ENCODE data around the gene SMARCD3. TPM values are rescaled to one million over a fixed set of nuclear protein-coding genes. Genes with fewer than 3 reads are reported as not detected.

The SMARCD3 gene
- polyA plus RNA-seq, 1 donor = 80.6 TPM

DNA sequence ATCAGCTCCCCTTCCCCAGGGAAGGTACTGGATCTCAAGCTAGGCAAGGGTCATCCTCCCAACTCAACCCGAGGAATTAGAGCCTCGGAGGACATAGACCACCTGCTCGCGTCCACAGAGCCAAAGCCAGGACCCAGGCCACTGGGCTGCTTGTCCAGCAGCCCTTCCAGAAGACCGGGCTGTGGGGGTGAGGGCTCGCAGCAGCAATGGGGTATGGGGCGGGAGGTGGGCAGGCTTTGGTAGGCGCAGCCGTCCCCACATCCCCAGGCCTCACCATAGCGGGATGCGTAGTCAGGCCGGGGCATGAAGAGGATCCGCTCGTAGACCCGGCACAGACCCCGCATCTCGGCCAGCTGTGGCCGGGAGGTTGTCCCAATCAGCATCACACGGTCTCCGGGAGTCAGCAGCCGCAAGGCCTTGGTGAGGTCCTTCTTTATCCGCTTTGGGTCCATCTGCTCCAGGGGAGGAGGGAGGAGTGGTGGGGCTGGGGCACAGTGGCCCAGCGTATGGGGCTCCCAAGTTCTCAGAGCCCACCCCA, 56.4 kb downstream of the SMARCD3 start:
- DNase-seq = no peak

DNA sequence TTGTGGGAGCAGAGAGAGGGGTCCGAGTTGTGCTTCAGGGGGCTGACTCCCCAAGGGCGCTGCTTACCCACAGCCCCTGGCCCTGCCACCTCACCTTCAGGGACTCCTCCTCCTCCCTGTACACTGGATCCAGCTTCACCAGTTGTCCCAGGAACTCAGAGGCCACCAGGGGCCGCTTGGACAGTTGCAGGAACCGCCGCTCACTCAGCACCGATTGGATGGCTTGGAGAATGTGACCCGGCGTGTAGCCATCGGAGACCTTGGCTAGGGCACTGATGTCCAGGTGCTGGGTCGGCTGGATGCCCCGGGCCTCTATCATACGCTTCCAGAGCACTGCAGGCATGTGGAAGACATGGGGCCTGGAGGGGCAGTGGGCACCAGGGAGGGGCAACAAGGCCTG, 57.0 kb downstream of the SMARCD3 start:
- DNase-seq = no peak

DNA sequence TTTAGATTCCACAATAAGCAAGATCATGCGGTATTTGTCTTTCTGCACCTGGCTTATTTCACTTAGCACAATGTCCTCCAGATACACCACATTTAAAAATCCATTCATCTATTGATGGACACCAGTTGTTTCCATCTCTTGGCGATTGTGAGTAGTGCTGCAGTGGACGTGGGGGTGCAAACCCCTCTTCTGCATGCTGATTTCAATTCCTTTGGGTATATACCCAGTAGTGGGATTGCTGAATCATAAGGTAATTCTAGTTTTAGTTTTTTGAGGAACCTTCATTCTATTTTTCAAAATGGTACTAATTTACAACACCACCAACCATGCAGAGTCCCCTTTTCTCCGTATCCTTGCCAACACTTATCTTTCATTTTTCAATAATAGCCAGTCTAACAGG, 59.5 kb downstream of the SMARCD3 start:
- no peak for DNase-seq

Other genes with a start within 250 kb of the SMARCD3 start
- 3.0 TPM for gene ATG9B, start 224.2 kb downstream of the SMARCD3 start, polyA plus RNA-seq (ENCODE audit: insufficient read length)
- gene ABCB8, start 220.2 kb downstream of the SMARCD3 start, polyA plus RNA-seq (ENCODE audit: insufficient read length) = 28.4 TPM
- gene ASIC3, start 200.2 kb downstream of the SMARCD3 start, polyA plus RNA-seq (ENCODE audit: insufficient read length) = 2.3 TPM
- gene CDK5, start 190.8 kb downstream of the SMARCD3 start, polyA plus RNA-seq (ENCODE audit: insufficient read length) = 17.8 TPM
- gene SLC4A2, start 189.1 kb downstream of the SMARCD3 start, polyA plus RNA-seq (ENCODE audit: insufficient read length) = 84.4 TPM
- gene FASTK, start 167.9 kb downstream of the SMARCD3 start, polyA plus RNA-seq (ENCODE audit: insufficient read length) = 47.8 TPM
- 19.7 TPM for gene TMUB1, start 165.2 kb downstream of the SMARCD3 start, polyA plus RNA-seq (ENCODE audit: insufficient read length)
- 65.0 TPM for gene AGAP3, start 162.2 kb downstream of the SMARCD3 start, polyA plus RNA-seq (ENCODE audit: insufficient read length)
- gene GBX1, start 81.0 kb downstream of the SMARCD3 start, polyA plus RNA-seq (ENCODE audit: insufficient read length) = 0.22 TPM
- gene ASB10, start 61.4 kb downstream of the SMARCD3 start, polyA plus RNA-seq (ENCODE audit: insufficient read length) = not detected
- not detected for gene H2BK1, start 38.2 kb downstream of the SMARCD3 start, polyA plus RNA-seq (ENCODE audit: insufficient read length)
- 24.6 TPM for gene ABCF2, start 21.5 kb downstream of the SMARCD3 start, polyA plus RNA-seq (ENCODE audit: insufficient read length)
- gene CHPF2, start 16.2 kb downstream of the SMARCD3 start, polyA plus RNA-seq (ENCODE audit: insufficient read length) = 21.2 TPM
- 100.0 TPM for gene NUB1, start 93.1 kb upstream of the SMARCD3 start, polyA plus RNA-seq (ENCODE audit: insufficient read length)
- gene WDR86, start 161.3 kb upstream of the SMARCD3 start, polyA plus RNA-seq (ENCODE audit: insufficient read length) = 38.8 TPM
- gene CRYGN, start 191.4 kb upstream of the SMARCD3 start, polyA plus RNA-seq (ENCODE audit: insufficient read length) = 4.4 TPM